DMS 273 treated with DMSO at 0.1 percent for 48 hours (cell line): ENCODE results near the gene CDC42SE2.
"Not testable (repeated sequence)": the region's sequence is repeated elsewhere in the genome, so short reads cannot be mapped to it uniquely, and the experiment has no call there.

Experiments used
- DNase-seq: peaks from one replicate; lab custom pipeline; 2025; lab: John Stamatoyannopoulos, UW

The CDC42SE2 gene

GRCh38 chr5:131366428-131366827, 102.6 kb downstream of the CDC42SE2 start:
- no peak for DNase-seq

DNA sequence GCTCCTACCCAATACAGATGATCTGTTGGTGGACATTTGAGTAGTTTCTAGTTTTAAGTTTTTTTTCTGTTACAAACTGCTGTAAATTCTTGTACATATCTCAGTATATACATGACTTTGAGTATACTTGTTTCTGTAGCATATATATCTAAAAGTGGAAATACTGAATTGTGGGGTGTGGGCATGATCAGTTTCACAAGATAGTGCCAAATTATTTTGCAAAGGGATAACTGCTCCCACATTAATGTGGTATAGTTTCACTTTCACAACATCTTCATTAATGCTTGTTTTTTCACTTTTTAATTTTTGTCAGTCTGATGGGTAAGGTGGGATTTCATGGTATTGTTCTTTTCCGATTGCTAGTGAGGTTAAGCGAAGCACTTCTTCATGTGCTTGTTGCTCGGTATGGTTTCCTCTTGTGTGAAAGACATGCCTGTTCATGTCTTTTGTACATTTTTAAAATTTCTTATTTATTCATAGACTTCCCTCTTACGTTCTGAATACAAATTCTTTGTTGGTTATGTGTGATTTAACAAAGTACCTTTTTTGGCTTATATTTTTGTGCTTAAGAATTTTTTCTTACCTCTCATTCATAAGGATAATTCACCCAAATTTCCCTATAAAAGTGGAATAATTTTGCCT, 103.5 kb downstream of the CDC42SE2 start:
- DNase-seq, result no peak

DNA sequence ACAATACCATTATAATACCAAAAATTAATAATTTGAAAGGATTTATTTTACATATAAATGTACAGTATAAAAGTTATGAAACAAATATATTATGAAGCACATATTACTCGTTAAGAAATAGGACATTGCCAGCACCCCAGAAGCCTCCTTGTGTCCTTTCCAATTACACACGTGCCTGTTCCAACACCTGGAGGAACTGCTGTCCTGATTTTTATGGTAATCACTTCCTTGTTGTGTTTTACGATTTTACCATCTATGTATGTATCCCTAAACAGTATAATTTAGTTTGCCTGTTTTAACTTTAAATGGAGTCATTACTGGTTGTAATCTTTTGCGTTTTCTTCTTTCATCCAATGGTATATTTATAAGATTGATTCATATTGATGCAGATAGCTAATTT, 105.0 kb downstream of the CDC42SE2 start:
- no peak for DNase-seq

DNA sequence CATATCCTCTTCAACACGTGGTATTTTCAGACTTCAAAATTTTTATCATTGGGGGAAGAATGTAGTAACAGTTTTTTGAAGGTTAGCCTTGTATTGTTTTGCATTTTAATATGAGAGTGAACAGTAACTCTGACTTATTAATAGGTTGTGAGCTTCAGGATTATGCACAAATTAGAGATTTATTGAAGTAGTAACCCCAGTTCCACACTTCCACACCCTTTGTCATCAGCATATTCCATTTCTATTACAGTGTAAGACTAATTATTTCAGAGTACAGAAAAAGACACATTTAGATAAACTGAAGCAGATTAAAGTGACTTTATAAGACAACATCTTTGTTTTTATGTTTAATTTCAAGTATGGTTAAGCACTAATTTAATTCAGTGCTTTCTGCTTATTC, 105.7 kb downstream of the CDC42SE2 start:
- DNase-seq, result no peak

DNA sequence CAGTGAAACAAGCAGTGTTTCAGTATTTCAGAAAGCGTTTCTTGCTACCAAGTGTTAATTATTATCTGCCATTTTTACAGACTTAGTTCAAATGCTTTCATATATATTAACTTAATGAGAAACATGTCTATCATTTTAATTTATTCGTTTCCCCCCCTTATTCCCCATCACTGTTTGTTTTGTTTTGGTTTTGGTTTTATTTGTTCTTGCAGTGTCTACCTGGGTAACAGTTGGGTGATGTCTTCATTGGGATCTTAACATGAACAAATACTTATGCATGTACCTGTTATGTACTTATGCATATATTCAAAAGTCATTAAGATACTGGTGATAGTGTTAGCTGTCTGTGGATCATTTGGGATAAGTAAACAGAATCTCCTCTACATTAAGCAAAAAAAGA, 108.0 kb downstream of the CDC42SE2 start:
- DNase-seq, result no peak

- no peak for DNase-seq
Measured at GRCh38 chr5:131373265-131373664, 109.4 kb downstream of the CDC42SE2 start.

- DNase-seq, result no peak
Measured at GRCh38 chr5:131375351-131375750, 111.5 kb downstream of the CDC42SE2 start.

- DNase-seq, result no peak
Measured at GRCh38 chr5:131377346-131377745, 113.5 kb downstream of the CDC42SE2 start.

DNA sequence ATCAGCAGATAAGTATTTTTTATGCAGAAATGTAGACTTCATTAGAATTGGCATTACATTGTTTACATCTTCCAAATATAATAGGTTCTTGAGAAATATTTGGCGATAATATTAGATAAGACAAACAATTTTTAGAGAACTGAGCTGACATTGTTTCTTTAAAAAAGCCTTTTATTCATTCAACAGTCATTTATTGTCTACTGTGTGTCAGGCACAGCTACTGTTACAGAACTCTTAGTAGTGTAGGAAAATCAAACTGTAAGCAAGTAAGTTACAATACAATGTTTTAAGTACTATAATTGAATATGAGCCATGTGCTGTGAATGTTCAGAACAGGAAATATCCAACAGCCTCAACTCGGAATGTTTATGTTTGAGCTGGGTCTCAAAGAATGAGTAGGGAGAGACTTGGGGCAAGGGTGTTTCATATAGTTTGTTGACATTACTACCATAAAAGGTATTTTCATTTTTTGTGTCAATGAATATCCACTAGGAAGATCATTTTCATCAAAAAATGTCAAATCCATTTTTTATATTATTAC, 114.0 kb downstream of the CDC42SE2 start:
- DNase-seq, result no peak

DNA sequence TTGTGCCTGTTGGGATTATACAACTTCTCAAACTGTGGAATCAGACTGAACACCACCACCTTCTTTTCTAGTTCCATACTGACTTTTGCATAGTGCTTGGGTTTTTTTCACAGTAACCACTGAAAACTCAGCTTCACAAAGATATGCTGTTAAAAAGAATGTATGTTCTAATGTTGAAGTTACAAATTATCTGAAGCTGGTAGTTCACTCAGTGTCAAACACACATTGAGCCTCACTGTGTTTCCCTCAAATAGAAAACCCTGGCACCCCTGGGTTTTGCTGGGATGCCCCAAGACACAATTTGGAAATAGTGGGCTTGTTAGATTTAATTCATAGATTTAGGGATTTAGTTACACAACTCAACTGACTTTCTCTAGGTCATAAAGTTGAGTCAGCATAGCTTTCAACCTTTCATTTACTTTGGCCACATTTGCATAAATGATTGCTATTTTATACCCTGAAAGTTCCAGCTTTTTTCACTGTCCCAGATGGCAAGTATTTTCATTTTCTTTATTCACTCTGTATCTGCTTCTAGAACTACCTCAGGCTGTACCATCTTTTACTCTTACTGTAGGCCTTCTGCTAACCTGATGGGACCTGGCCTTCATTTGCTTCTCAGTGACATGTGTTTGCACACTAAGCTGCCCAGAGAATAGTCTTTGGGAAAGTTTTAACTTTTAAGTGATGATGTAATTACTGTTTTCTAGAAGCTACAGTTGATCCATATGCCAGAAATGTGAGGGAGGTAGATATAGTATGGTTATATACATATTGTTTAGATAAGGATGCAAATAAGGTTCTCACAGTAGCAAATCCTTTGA, 115.1 kb downstream of the CDC42SE2 start:
- no peak for DNase-seq

DNA sequence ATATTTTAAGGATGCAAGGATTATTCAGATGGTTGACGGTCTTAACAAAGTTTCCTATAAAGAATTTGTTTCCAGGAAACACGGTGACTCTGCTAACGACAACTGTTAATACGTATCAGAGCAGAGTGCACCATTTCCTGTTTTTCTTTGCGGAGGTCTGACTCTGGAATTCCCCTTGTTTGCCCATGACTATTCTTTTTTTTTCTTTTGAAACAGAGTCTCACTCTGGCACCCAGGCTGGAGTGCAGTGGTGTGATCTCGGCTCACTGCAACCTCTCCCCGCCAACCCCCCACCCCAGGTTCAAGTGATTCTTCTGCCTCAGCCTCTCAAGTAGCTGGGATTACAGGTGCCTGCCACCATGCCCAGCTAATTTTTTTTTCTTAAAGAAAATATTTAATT, 115.9 kb downstream of the CDC42SE2 start:
- DNase-seq, result no peak

DNA sequence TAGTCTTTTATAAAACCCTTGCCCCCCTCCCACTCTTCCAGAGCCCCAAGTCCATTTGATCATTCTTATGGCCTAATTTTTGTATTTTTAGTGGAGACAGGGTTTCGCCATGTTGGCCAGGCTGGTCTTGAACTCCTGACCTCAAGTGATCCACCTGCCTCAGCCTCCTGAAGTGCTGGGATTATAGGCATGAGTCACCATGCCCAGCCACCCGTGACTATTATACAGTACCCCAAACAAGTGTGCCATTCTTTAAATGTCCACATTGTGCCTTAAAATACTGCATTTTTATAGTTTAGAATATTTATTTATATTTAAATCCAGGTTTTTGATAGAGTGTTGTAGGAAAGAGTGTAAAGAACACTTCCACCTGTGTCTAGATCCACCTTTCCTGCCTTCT, 116.4 kb downstream of the CDC42SE2 start:
- not testable (repeated sequence) for DNase-seq

DNA sequence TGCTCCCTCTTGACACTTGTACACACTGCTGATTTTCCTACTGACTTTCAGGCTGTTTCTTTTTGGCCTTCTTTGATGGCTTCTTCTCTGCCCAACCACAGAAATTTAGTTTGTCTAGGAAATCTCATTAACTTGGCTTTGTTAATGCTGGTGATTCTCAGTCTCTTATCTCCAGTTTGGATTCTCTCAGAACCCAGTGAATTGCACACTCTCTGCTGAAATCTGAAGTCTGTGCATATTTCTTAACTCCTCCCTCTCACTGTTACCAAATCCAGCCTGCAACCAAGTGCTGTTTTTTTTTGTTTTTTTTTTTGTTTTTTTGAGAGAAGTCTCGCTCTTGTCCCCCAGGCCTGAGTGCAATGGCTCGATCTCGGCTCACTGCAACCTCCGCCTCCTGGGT, 117.2 kb downstream of the CDC42SE2 start:
- no peak for DNase-seq

- no peak for DNase-seq
Measured at GRCh38 chr5:131381777-131382176, 117.9 kb downstream of the CDC42SE2 start.

DNA sequence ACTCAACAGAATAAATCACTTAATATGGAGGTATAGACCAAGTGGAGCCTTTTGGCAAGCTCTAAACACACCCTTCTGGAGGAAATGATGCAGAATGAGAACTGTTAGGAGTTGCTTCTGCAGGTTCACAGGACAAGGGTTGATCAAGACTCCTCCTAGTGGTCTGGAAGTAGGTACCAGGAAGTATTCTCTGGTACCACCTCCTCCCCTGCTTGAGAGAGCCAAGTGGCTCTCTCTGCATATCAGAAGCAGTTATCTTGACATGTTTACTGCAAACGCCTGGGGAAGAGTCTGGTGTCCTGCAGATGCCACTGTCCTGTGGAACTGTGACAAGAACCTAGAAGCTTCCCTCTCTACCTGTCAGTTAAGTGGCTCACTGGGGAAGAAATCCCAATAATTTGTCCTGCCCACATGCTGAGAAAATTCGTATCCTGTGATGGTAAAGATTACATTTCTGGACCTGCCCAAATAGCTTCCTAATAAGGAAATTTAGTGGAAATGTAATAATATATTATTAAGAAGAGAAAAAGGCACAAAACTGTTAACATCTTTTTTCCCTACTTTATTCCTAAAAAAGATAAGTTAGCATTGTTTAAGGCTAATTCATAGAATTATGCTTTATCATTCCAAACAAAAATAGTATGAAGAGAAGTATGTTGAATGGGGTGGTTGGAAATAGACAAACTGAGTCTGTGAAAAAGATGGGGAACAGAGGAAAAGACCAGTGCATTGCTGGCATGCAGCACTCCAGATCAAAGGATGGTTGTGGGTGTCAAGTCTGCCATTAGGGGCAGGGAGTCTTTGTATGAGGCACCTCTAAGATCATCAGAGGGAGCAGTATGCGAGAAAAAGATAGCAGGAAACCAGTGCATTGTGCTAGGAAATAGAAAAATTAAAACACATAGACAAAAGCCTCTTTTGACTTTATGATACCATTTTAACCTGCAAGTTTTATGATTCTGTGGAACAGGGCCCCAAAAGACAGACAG, 118.8 kb downstream of the CDC42SE2 start:
- peak; percentile 20 for DNase-seq

GRCh38 chr5:131384173-131384572, 120.3 kb downstream of the CDC42SE2 start:
- DNase-seq, result no peak

- no peak for DNase-seq
Measured at GRCh38 chr5:131384616-131385214, 120.9 kb downstream of the CDC42SE2 start.

DNA sequence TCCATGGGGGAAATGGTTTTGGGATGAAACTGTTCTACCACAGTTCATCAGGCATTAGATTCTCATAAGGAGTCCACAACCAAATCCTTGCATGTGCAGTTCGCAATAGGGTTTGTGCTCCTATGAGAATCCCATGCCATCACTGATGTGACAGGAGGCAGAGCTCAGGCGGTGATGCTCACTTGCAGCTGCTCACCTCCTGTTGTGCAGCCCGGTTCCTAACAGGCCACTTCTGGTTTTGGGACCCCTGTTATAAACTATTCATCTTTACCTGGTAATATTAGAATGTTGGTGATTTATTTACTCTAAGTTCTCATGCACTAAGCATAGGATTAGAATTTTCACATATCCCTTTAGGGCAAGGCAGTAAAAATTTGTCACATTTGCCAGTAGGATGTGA, 122.3 kb downstream of the CDC42SE2 start:
- no peak for DNase-seq

- no peak for DNase-seq
Measured at GRCh38 chr5:131386779-131387178, 122.9 kb downstream of the CDC42SE2 start.

DNA sequence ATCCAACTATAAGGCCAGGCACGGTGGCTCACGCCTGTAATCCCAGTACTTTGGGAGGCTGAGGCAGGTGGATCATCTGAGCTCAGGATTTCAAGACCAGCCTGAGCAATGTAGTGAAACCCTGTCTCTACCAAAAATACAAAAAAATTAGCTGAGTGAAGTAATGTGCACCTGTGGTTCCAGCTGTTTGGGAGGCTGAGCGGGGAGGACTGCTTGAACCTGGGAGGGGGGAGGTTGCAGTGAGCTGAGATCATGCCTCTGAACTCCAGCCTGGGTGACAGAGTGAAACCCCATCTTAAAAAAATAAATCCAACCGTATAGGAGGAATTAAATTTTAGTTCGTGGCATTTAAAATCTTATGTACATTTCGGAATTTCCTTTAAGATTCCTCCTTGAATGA, 123.4 kb downstream of the CDC42SE2 start:
- no peak for DNase-seq

- DNase-seq, result no peak
Measured at GRCh38 chr5:131389096-131389868, 125.4 kb downstream of the CDC42SE2 start.
